Upper lobe of left lung (tissue), 4 donors: ENCODE results near the gene UQCR10.

Source experiments
- EP300 ChIP-seq, 4 donors: sonication (generic); formaldehyde crosslinking; IDR thresholded peaks; one replicate each; pipeline ENCODE4 v1.5.1; 2017; ENCODE audit warnings: antibody characterized with exemption in 4 of 4, control low read depth in 2 of 4
- POLR2A ChIP-seq, 4 donors: fragments of 450-650 bp; IDR thresholded peaks; one replicate each; pipeline ENCODE4 v1.5.1; 2016 to 2017; ENCODE audit warnings: antibody characterized with exemption in 4 of 4, mild to moderate bottlenecking in 2 of 4
- POLR2AphosphoS5 ChIP-seq, 2 donors: sonication (generic); formaldehyde crosslinking; IDR thresholded peaks; one replicate each; pipeline ENCODE4 v1.5.1; 2017; ENCODE audit warnings: antibody characterized with exemption in 2 of 2
- TF ChIP-seq, protein P1 (sequence below), 6 experiments: fragments of 450-650 bp in 4 of 6; fragments of 200-600 bp in 2 of 6; sonication (generic) in 2 of 6; IDR thresholded peaks; one replicate each; pipeline ENCODE4 v1.5.1; 2016 to 2019; ENCODE audit warnings: antibody characterized with exemption in 6 of 6

GRCh38 chr22:29784451-29785361 is 17.5 kb downstream of the UQCR10 start:
- TF ChIP-seq, protein P1, sequence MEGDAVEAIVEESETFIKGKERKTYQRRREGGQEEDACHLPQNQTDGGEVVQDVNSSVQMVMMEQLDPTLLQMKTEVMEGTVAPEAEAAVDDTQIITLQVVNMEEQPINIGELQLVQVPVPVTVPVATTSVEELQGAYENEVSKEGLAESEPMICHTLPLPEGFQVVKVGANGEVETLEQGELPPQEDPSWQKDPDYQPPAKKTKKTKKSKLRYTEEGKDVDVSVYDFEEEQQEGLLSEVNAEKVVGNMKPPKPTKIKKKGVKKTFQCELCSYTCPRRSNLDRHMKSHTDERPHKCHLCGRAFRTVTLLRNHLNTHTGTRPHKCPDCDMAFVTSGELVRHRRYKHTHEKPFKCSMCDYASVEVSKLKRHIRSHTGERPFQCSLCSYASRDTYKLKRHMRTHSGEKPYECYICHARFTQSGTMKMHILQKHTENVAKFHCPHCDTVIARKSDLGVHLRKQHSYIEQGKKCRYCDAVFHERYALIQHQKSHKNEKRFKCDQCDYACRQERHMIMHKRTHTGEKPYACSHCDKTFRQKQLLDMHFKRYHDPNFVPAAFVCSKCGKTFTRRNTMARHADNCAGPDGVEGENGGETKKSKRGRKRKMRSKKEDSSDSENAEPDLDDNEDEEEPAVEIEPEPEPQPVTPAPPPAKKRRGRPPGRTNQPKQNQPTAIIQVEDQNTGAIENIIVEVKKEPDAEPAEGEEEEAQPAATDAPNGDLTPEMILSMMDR (IDR thresholded peaks at IDR 0.05): no peak
- TF ChIP-seq POLR2AphosphoS5 (IDR thresholded peaks at IDR 0.05): no peak
- no peak for TF ChIP-seq POLR2A (IDR thresholded peaks at IDR 0.05)
- no peak for TF ChIP-seq EP300 (IDR thresholded peaks at IDR 0.05)
